ENCODE results near the gene ELF5. TPM values are rescaled to one million over a fixed set of nuclear protein-coding genes. Genes with fewer than 3 reads are reported as not detected.

Gene ELF5
- total and polyA plus RNA-seq, 2 of the 13 experiments (the other 11 are each of a cell fraction or from before 2014, with no cell fraction given): 0.51 to 2.6 TPM

DNA sequence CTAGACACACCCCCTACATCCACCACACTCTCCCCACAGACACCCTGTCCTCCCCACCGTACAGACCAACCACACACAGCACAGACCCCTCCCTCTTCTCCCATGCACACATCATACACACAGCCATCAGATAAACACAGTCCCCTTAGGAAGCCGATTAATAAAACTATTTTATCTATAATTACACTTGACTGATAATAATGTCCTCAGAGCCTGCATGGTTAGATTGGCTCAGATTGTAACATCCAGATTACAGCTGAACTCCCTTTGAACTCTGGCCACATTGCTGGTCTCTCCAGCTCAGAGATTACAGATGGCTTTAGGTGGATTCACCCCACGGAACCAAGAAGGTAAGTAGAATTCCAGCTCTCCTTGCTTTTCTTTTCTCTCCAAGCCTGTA is 9.5 kb upstream of the ELF5 start:
- no TSS peak for BruUV-seq (replicated peaks)
- FAIRE-seq (no peak), ATAC-seq (no peak), DNase-seq (ENCODE audit: low spot score) (no peak)
- WGBS (ENCODE audit: low lambda C conversion rate): 4% methylated on average over 3 of the region's 3 CpGs
- no peak overlapping the region for H3K9ac ChIP-seq (ENCODE audit: insufficient read depth, low read depth, low read length)
- no peaks in the 10 kb centered on the region for H3K36me3 ChIP-seq (replicated peaks in 1 of 2; ENCODE audit: control insufficient read depth in 1 of 2, insufficient read depth in 2 of 2, low read length in 2 of 2)
- H3K27ac ChIP-seq (ENCODE audit: extremely low read length, insufficient read depth, low read length): no peak overlapping the region
- ChIA-PET POLR2A (no interaction called here), CTCF (ENCODE audit: low intra/inter-chr PET ratio, low total read pairs) (no interaction called here)
- no peak overlapping the region for H3K4me2 ChIP-seq (ENCODE audit: low read depth, low read length)
- no peaks in the 10 kb centered on the region for H4K20me1 ChIP-seq (ENCODE audit: insufficient read depth, low read length)
- no peaks in the 10 kb centered on the region for H3K79me2 ChIP-seq (ENCODE audit: insufficient read depth, low read length)
- in situ Hi-C loops (cut with HindIII; ENCODE audit: extremely low pct_ligation_motif_present, low pct_unique_long_range_greater_than_20kb) (no loop called here), intact Hi-C loops (cut with micrococcal nuclease; ENCODE audit: unreplicated experiment) (loop anchor here (10.0 kb wide), 1 partner anchor 882 kb away; no protein-coding TSS in a partner anchor)
- no peaks in the 10 kb centered on the region for H3K9me3 ChIP-seq (ENCODE audit: low read length)
- H3K4me3 ChIP-seq (replicated peaks in 1 of 3; ENCODE audit: insufficient read depth in 1 of 3, low read depth in 2 of 3, low read length in 3 of 3): no peak overlapping the region
- peaks cover 33% of the 10 kb centered on the region for H3K4me1 ChIP-seq (ENCODE audit: insufficient read depth, low read length)
- H2AFZ ChIP-seq (ENCODE audit: low read length): no peak overlapping the region
- TF ChIP-seq, protein P1, sequence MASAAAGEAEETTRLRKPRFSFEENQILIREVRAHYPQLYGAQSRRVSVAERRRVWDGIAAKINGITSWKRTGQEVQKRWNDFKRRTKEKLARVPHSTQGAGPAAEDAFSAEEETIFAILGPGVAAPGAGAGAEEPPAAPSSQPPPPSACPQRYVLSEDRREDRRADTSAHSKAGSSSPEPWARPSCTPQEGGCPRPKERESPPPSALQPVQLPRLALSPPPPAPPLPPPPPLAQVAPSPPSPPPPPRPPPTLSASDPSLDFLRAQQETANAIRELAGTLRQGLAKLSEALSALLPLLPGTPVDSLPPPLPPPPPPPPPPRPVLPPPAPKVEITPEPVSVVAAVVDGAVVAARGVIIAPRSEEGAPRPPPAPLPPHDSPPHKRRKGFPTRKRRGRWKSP (CRISPR knock-in tag; IDR thresholded peaks at IDR 0.05): no peak
- TF ChIP-seq ZFP36L2 (CRISPR knock-in tag; IDR thresholded peaks at IDR 0.05) (no peak), ZNF678 (CRISPR knock-in tag; IDR thresholded peaks at IDR 0.05) (no peak), ELF4 (CRISPR knock-in tag; IDR thresholded peaks at IDR 0.05; ENCODE audit: borderline replicate concordance) (no peak), GLI4 (CRISPR knock-in tag; IDR thresholded peaks at IDR 0.05; ENCODE audit: borderline replicate concordance) (no peak), MAZ (IDR thresholded peaks at IDR 0.05; ENCODE audit: borderline replicate concordance, low read depth, low read length) (no peak), MAZ (CRISPR knock-in tag; IDR thresholded peaks at IDR 0.05; ENCODE audit: low read depth) (no peak), ZNF274 (CRISPR knock-in tag; IDR thresholded peaks at IDR 0.05) (no peak), KDM5B (CRISPR knock-in tag; IDR thresholded peaks at IDR 0.05; ENCODE audit: borderline replicate concordance) (no peak), ZNF460 (CRISPR knock-in tag; IDR thresholded peaks at IDR 0.05; ENCODE audit: borderline replicate concordance) (no peak)
- H3K27me3 ChIP-seq (ENCODE audit: control insufficient read depth in 1 of 2, insufficient read depth in 2 of 2, low read length in 2 of 2): peaks cover 4 to 28% of the 10 kb centered on the region in 2 experiments

All from HepG2 (cell line).